HG02763 (cell line): ENCODE measurements around the gene YIF1B.

Experiments
- ATAC-seq: cut with Tn5 transposase; IDR thresholded peaks from one replicate; pipeline ENCODE4 v1.9.1; 2021; ENCODE audit warnings: mild to moderate bottlenecking, moderate library complexity; ENCODE audit not compliant: unreplicated experiment

Gene YIF1B

GRCh38 chr19:38335949-38336637 is 20.3 kb upstream of the YIF1B start:
- peak; percentile 73 for ATAC-seq

GRCh38 chr19:38333245-38333644 is 17.5 kb upstream of the YIF1B start:
- ATAC-seq, result no peak

GRCh38 chr19:38331728-38332127 is 16.0 kb upstream of the YIF1B start:
- ATAC-seq, result no peak

DNA sequence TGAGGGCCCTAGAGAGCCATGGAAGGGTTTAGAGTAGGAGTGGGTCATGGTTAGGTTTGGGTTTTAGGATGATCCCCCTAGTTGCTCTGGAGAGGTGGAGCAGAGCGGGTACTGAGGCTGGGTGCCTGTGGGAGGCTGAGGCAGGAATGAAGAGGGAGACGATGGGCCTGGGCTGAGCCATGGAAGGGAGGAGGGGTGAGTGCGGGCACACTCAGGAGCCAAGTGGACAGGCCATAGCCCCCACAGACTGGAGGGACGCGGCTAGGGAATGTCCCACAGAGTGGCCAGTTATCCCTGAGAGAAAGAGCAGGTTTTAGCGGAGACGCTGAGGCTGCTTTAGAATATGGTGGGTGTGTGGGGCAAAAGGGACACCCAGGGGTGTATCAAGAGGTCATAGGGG is 13.9 kb upstream of the YIF1B start:
- no peak for ATAC-seq

- no peak for ATAC-seq
These were observed 10.8 kb upstream of the YIF1B start for GRCh38 chr19:38326591-38326990.

DNA sequence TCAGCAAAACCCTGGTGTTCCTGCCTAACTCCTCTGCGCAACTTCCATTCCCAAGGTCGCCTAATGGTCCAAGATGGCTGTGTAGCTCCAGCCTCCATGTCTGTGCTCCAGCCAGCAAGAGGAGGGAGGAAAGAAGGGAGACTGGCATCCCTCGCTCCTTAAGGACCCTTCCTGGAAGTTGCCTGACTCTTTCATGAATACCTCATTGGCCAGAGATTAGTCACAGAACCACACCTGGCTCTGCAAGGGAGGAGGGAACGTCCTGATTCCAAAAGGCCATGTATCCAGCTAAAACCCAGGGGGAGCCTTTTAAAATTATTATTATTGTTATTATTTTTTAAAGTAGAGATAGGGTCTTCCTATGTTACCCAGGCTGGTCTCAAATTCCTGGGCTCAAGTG is 8.7 kb upstream of the YIF1B start:
- no peak for ATAC-seq

DNA sequence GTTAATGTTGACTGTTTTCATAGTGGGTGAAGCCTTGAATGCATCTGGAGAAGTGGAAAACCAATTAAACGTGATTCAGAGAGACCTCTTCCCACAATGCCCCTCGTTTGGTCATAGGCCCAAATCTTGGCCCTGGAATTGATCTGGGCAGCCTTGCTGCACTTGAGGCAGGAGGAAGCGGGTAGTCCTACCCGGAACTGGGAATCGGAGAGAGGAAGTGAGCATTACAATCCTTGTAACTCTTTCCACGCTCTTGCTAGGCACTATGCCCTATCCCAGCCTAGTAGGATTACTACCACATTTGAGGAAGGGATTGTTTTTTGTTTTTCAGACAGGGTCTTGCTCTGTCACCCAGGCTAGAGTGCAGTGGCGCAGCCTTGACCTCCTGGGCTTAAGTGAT is 7.5 kb upstream of the YIF1B start:
- ATAC-seq, result no peak

DNA sequence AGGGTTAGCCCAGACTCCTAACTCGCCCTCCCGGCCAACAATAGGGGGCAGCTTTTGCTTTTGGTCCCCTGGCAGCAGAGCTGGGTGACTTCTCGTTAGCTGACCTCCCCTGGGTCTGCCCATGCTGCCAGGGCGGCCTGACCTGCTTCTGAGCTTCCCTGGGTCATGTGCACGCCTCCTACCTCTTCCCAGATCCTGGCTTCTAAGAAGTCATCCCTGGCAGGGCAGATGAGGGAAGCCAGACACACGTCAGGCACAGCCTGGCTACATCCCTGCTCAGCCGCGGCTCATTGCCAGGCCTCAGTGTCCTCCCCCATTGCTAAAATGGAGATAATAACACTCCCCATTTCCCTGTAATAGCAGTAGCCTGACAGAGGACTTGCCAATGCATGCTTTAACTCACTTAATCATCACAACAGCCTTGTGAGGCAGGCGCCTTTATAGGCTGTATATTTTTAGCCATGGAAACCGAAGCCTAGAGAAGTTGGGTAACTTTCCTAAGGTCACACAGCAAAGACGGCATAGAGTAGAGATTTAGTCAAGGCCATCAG is 6.0 kb upstream of the YIF1B start:
- no peak for ATAC-seq

DNA sequence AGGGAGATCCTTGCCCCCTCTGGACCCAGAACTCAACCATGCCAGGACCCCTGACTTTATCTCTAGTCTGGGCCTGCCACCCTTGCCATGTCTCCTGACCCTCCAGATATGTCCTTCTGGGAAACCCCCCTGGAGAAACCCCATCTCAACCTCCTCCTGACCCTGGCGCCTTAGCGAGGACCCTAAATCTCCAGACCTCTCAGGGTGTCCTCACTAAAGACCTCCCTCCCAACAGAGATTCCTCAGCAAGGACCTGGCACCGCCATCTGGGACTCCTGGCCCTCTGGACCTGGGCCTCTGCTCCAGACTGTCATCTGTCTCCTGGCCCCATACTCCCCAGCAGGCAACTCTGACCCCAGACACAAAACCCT is 5.2 kb upstream of the YIF1B start:
- ATAC-seq, result no peak

- no peak for ATAC-seq
These were observed 3.9 kb upstream of the YIF1B start, which contains the start of gene KCNK6 for GRCh38 chr19:38319421-38320258. Gene KCNK6 (plus strand): TSS chr19:38319845. CDS start chr19:38319951, 106 bp downstream.

DNA sequence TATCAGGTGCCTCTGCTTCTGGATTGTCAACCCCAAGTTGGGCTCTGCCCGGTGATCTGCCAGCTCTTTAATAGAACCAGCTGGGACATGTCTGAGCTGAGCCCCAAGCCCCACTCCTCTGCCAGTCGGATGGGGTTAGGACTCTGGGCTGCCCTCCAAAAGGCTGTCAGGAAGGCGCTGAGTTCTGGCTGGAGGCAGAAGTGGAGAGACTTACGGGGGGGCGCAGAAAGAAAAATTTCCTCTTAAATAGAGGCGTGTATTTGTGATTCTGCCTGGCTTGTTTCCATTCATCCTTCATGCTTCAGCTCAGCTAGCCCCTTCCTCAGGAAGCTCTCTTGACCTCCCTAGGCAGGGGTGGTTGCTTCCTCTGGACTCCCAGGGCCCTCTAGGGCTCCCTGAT is 2.9 kb upstream of the YIF1B start:
- no peak for ATAC-seq

DNA sequence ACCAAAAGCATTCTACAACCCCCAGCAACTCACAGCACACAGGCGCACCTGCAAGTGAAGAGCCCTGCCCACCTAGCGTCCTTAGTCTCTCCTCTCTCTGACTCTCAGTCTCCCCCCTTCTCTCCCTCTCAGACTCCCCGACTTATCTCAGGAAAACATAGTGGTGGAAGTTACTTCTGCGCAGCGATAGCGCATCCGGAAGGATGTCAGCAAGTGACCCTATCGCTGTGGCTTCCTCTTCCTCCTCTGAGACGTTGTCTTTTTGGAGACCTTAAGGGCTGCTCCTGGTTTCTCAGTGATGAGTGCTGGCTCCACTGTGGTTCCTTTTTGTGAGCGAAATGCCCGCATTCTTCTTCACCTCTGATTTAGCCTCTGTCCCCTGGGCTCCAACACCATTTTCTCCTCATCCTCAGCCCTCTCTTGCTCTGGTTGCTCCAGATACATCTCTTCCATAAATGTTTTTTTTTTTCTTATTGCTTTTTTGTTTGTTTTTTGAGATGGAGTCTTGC is 1.4 kb upstream of the YIF1B start:
- ATAC-seq, result no peak

DNA sequence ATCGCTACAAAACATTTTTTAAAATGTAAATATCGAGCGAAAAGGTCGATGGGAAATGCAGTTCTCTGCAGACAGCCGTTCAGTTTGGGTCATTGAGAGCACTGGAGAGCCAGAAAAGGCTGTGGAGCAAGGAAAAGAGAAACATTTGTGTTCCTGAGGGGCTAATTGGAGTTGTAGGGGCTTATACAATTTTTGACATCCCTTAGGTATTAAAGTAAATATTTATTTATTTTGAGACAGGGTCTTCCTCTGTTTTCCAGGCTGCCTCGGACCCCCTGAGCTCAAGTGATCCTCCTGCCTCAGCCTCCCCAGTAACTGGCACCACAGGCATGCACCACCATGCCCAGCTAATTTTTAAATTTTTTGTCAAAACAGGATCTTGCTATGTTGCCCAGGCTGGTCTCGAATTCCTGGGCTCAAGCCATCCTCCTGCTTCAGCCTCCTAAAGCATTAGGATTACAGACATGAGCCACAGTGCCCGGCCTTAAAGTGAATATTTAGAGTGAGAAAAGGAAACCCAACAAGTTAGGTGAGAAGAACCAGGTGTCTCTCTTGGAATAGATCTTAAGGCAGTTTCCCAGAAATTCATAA is 825 bp upstream of the YIF1B start:
- ATAC-seq, result no peak

DNA sequence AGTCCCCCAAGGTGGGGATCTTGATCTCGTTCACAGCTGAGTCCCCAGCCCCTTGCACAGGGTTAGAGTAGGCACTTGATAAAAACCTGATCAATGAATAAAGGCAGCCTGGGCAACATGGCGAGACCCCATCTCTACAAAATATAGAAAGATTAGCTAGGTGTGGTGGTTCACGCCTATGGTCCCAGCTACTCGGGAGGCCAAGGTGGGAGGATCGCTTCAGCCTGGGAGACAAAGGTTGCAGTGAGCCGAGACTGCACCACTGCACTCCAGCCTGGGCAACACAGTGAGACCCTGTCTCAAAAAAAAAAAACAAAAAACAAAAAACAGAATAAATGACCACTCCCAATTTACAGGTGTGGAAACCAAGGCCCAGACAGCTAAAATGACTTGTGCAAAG is 4.8 kb downstream of the YIF1B start:
- no peak for ATAC-seq

GRCh38 chr19:38310279-38310670 is 5.5 kb downstream of the YIF1B start:
- no peak for ATAC-seq

DNA sequence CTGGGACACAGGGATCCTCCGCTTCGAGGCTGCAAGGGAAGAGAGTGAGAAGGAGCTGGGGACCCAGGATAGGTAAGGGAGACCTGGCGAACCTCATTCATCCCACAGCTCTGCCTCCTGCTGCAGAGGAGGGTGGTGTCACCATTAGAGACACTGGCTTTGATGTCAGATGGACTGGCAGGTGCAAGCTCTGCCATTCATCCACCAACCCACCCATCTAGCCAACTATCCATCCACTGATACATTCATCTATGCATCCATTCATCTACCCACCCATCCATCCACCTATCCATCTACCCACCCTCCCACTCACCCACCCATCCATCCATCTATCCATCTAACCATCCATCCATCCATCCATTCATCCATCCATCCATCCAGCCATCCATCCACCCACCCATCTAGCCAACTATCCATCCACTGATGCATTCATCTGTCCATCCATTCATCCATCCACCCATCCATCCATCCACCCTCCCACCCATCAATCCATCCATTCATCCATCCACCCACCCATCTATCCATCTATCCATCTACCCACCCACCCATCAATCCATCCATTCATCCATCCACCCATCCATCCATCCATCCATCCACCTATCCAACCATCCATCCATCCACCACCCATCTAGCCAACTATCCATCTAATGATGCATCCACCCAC is 6.0 kb downstream of the YIF1B start:
- ATAC-seq, result no peak

DNA sequence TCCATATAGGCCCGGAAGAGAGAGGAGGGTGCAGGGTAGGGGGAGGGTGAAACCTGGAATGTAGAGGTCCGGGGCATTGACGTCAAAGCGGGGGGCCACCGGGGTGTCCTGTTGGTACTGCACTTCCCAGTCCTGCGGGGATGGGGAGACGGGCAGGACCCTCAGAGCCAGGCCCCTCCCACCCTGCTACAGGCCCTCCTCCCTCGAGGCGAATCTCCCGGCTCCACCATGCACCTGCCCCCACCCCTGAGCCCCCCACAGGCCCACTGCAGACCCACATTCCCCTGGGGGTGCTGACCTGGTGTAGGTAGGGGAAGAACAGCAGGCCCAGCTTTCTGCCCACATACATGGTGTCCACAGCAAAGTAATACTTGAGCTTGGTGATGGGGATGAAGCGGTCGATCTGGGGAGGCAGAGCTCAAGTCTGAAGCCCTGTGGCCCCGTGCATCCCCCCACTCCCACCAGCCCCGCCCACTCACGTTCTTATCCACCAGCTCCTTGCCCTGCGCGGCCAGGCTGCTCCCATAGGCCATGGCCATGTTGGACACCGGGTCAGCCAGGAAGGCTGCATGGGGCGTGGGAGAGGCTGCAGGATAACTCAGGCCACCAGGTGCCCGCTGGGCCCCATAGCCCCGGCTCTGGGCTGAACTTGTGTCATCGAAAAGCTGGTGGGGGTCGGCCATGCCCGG is 6.7 kb downstream of the YIF1B start:
- ATAC-seq, result no peak

DNA sequence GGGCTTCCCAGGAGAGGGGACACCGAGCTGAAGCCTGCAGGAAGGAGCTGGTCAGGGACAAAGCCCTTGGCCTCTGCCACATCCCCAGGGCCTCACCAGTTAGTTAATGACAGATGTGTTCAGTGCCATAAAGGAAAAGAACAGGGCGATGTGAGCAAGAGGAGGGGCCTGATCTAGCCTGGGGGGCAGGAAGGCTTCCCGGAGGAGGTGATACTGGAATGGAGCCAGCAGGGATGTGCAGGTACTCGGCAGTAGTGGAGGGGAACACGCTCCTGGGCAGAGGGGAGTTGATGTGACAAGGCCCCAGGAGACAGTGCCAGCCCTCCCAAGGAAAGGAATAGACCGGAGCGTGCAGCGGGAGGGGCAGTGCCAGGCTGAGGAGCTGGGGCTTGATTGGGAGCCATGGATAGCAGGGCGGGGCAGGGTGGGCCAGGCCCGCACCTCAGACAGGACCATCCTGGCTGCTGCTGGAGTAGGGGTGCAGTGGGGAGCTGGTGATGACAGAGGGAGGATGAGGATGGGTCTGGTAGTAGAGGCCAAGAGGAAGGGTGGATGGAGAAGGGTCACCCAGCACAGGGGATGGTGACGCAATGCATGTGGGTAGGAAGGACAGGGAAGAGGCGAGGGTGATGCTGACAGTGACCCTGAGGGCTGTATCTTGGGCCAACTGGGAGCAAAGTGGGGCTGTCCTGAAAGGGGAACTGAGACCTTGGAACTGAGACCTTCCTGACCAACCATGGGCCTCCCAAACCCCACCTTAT is 7.6 kb downstream of the YIF1B start:
- no peak for ATAC-seq

- no peak for ATAC-seq
These were observed 8.2 kb downstream of the YIF1B start for GRCh38 chr19:38307597-38307996.

DNA sequence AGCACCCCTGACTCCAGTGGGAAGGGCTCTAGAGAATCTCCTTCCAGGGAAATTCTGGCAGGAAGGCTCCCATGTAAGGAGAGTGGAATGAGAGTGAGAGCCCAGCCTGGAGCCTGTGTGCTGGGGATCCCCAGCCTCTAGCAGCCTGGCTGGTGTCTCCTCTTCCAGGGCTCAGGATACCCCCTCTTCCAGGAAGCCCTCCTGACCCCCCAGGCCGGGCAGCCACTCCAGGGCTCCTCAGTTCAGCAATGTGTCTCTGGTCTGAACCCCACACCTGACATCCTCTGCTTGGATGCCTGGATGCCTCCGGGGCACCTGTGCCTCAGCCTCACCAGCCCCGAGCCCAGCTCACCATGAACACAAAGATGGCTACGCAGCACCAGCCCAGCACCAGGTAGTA is 8.7 kb downstream of the YIF1B start:
- no peak for ATAC-seq
